CD4-positive, alpha-beta T cell treated with Interleukin-17A for 4 hours (primary cell): Measurements from ENCODE around the gene MRPL53.
"Not testable (repeated sequence)": the region's sequence is repeated elsewhere in the genome, so short reads cannot be mapped to it uniquely, and the experiment has no call there.

Experiments used
- DNase-seq: peaks from one replicate; pipeline ENCODE4 v3.0.0-alpha.2; 2020; ENCODE audit warnings: mixed read lengths

Gene MRPL53

DNA sequence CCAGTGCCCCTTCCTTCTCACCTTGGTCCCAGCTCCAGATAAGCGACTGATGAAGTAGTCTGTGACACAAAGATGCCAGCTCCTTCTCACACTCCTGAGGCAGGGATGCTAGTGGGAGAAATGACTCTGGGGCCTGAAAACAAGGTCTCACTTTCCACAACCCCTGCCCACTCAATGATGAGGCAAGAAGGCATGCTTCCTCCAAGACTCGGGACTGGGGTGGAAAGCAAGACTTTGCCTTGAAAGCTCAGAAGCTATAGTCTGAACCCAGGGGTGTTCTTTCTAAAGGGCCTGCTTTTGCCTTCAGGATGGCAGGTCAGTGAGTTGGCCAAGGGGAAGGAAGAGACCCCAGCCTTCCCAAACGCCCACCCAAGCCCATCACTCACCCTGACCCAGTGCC lies 9.0 kb upstream of the MRPL53 start:
- no peak for DNase-seq

DNA sequence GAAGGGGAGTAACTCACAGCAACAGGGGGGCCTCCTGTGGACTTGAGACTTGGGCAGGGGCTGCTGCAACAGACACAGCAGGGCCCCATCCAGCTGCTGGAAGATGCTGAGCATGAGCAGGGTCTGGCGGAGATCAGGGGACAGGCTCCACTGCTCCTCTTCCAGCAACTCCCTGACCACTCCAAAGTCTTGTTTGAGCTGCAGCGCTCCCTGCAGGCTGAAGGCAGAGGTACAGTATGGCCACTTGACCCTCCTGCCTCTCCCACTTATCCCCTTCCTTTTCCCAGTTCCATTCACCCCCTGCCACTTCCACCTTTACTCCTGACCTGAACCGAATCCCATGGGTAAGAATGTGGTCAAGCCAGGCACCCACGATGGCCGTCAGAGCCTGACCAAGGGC lies 2.4 kb upstream of the MRPL53 start:
- no peak for DNase-seq

DNA sequence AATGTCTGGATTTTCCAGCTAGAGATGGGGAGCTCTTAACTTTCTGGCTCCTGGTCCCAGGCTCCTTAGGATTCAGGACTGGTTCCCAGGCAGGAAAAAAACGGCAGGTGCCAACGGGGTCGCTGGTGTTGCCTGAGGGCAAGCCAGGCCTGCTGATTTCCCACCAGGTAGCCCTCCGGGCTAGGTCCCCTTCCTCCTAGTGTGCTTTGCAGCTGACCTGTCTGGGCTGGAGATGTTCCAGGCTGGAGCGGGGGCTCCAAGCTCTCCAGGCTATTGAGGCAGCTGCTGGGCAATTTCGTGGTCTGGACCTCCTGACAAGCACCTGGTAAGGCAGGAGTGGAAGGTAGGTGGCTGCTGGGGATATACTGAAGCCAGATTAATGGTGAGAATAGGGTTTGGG lies 2.0 kb upstream of the MRPL53 start:
- no peak for DNase-seq

DNA sequence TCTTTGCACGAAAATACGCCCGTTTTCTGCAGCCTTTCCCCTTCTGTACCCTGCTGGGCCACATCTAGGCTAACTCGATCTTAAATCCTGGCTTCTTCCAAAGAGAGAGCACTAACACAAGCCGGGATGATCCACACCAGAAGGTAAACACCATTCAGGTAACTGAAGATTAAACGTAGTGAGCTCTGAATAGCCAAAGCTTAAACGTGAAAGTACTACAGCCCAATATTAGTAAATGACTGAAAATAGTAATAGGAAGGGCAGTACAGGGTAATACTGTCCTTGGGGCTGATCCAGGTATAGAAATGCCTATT lies 422 bp upstream of the MRPL53 start:
- DNase-seq: no peak

DNA sequence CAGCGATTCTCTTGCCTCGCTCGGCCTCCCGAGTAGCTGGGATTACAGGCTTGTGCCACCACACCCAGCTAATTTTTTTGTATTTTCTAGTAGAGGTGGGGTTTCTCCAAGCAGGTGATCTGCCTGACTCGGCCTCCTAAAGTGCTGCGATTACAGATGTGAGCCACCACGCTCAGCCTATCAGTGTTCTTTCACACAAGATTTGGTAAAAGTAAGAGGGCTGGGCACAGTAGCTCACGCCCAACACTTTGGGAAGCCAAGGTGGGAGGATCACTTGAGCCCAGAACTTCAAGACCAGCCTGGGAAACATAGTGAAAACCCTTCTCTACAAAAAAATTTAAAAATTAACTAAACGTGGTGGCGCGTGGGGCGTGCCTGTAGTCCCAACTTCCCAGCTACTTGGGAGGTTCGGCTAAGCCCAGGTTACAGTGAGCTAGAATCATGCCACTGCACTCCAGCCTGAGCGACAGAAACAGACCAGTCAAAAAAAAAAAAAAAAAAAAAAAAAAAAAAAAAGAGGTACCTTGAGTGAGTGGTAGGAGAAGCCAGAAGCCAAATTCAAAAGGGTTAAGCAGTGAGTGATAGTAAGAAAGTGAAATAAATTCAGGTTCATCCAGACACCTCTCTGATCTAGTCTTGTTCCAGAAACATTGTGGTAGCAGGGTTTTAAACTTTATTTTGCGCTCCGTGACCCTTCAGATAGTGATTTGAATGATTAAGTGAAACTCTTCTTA lies 981 bp downstream of the MRPL53 start:
- DNase-seq: no peak

DNA sequence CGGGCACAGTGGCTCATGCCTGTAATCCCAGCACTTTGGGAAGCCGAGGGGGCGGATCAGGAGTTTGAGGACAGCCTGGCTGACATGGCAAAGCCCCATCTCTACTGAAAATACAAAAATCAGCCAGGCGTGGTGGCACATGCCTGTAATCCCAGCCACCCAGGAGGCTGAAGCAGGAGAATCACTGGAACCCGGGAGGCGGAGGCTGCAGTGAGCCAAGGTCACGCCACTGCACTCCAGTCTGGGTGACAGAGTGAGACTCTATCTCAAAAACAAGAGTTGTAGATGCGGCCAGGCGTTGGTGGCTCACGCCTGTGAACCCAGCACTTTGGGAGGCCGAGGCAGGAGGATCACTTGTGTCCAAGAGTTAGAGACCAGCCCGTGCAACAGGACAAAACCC lies 1.7 kb downstream of the MRPL53 start:
- DNase-seq: not testable (repeated sequence)

DNA sequence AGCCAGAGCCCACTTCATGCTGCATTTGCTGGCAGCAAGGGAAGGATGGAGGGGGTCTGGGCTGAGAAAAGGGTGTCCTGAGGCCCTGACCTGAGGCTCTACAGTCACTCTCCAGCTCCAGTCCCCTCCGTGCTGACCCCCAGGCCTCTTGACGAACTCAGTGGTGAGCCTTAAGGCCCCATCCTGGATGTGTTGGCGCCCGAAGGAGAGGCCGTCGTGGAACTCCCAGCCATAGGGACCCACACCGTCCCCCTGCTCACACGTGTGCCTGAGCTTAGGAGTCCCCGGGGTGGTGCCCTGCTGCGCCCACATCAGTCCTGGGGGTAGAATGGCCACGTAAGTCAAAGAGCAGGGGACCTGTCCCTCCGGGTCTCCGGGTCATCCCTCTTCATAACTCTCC lies 8.1 kb downstream of the MRPL53 start:
- DNase-seq: no peak

DNA sequence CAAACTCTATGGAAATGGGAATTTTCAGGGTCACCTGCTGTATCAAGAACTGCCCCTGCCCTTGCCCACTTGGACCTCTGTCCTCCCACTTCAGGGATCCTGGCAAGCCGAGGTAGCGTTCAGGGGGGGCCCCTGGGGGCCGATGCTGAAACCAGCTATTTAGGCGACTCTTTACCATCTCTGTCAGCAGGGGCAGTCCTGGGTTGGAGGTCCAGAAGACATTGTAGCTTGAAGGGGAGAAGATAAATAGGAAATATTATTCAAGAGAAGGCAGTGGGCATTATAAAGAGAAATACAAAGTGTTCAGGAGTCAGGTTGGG lies 9.7 kb downstream of the MRPL53 start:
- no peak for DNase-seq

DNA sequence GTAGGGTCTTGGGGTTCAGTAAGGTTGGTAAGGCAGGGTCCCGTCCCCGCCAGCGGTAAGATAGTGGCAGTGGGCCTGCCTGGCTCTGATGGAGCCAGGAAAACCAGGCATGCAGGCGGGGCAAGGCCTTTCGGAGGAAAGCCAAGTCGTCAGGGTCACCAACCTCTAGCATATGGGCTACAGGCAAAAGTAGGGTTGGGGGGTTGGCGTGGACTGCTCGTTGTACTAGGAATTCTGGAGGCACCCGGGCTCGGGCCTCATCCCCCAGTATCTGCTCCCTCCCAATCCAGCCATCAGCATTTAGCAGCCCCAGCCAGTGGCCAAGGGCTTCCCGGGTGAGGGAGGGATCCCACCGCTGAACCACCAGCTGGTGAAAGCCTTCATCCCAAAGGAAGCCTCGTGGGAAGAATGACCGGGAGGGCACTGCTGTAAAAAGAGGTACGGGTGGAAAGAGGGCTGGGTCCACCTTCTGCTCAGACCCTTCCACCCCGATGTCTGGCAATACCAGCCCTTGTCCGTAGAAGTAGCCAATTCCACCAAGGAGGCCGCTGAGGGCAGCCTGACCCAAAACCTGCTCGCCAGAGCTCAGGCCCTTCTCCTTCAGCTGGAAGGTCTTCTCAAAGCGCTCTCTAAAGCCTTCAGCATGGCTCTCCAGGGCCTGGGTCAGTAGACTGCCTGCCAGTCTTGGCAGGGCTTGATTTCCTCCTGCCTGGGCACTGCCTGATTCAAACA lies 10.3 kb downstream of the MRPL53 start:
- DNase-seq: no peak

DNA sequence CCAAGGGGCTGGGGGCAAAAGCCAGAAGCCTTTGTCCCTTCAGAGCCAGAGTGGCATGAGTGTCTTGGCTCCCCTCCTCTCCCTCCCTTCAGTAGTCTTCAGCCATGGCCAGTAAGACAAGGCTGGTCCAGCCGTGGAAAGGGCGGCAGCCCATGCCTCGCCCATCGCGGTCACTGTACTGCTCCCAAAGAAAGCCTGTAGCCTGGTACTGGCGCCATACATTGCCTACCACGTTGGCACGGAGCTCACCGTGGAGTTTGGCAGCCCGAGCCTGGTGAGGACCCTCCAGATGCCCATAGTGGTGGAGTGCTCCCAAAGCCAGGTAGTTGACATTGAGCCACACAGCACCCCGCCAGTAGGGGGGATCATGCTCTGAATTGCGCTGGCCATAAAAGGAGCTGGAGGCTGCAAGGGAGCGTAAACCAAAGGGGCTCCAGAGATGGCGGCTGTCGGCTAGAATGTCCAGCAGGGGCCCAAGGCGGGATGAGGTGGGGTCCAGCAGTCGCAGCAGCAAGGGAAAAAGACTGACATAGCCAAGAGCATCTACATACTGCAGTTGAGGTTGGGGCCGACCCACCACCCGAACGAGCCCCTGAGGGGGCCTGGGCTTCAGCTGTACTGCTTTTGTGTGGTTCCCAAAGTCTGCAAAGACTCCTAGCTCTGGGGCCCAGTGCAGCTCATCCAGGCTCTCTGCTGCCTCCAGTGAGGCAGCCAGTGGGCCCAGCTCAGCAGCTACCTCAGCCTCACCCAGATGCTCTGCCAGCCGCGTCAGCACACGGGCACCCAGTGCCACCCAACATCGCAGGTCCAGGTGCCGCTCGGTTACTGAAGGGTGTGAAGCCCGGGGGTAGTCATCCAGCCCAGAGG lies 11.1 kb downstream of the MRPL53 start:
- DNase-seq: no peak

DNA sequence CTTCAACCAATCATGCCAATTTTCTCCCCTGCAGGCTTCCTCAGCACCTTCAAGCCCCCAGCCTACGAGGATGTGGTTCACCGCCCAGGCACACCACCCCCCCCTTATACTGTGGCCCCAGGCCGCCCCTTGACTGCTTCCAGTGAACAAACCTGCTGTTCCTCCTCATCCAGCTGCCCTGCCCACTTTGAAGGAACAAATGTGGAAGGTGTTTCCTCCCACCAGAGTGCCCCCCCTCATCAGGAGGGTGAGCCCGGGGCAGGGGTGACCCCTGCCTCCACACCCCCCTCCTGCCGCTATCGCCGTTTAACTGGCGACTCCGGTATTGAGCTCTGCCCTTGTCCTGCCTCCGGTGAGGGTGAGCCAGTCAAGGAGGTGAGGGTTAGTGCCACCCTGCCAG lies 12.3 kb downstream of the MRPL53 start:
- DNase-seq: not testable (repeated sequence)

DNA sequence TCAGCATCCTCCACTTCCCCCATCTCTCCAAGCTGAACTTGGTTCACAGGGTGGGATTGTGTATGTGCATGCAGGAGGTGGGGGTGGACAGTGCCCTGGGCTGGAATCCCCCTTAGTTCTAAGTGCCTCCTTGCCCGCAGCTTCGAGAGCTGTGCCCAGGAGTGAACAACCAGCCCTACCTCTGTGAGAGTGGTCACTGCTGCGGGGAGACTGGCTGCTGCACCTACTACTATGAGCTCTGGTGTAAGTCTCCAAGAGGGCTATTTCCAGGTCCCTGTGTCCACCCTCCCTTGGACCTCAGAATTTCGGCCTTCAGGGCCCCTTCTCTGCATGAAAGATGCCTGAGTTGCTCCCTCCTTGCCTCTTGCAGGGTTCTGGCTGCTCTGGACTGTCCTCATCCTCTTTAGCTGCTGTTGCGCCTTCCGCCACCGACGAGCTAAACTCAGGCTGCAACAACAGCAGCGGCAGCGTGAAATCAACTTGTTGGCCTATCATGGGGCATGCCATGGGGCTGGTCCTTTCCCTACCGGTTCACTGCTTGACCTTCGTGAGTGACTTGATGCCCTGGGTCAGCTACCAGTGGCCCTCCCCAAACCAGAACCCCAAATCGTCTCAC lies 12.9 kb downstream of the MRPL53 start:
- not testable (repeated sequence) for DNase-seq

DNA sequence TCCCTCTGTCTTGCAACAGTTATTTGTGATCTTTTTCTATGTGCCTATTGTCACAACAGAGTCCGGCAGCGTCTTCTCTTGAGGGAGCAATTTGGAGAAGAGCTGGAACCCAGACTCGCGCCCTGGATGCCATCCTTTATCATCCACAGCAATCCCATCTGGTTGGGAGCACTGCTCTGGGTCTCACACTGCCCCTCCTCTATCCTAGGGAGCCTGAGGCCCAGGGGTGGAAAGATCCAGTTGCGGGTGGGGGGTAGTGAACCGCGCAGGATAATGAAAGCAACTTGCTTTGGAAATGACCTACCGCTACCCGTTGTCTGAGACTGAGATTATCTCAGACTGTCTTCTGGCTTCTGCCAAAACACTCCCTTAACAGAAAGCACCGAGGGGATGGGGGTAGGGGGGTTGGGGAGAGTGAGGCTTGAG lies 13.5 kb downstream of the MRPL53 start:
- no peak for DNase-seq

DNA sequence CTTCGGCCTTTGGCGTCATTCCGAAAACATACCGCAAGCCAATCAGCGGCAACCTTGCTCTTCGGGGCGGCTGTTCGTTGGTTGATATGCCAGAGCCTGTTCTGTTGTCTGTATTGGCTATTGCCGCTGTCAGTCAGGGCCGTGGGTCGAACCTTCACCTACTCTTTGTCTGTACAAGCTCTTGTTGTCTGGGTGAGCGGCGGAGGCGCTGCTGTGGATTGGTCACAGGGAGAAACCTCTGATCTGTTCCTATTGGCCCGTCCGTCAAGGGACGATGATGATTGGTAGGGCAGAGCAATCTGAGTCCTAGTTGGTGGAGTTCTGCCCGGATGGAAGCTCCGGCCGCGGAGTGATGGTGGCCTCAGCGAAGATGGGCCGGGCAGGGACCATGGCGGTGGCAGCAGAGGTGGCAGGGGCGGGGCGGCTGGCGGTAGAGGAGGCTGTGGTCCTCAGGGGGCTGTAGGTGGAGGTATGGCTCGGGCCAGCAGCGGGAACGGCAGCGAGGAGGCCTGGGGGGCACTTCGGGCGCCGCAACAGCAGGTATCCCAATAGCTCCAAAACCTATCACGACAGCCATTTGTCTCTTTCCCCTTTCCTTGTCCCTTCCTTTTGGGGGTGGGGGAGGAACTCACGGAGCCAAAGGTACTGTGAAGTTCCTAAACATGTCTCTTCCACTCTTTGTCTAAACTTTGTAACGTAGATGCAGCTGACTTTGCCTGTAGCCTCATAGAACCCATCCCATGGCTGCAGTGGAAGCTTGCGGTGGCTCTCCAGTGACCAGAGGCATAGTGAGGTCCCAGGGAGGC lies 14.1 kb downstream of the MRPL53 start, which contains the start of gene WBP1:
TSS of gene WBP1 (plus strand) at position 307 of the 806 bp plus-strand sequence. CDS start at position 472, 165 bp downstream.
- DNase-seq: peak; percentile 98

DNA sequence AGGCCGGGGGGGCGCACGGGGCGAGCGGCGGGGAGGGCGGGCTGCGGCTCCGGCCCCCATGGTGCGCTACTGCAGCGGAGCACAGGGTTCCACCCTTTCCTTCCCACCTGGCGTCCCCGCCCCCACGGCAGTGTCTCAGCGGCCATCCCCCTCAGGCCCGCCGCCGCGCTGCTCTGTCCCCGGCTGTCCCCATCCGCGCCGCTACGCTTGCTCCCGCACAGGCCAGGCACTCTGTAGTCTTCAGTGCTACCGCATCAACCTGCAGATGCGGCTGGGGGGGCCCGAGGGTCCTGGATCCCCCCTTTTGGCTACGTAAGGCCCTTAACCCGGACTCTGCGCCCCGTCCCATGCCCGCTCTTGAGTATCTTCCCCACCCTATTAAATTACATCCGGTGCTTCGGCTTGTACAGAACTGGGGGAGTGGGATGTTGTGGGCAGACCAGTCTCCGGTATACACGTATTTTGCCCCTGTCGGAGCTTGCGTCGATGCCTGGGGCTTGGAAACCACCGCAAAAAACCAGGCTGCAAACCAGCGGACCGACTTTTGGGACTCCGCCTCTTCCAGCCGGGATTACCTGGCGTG lies 14.8 kb downstream of the MRPL53 start:
- DNase-seq: peak; percentile 89

DNA sequence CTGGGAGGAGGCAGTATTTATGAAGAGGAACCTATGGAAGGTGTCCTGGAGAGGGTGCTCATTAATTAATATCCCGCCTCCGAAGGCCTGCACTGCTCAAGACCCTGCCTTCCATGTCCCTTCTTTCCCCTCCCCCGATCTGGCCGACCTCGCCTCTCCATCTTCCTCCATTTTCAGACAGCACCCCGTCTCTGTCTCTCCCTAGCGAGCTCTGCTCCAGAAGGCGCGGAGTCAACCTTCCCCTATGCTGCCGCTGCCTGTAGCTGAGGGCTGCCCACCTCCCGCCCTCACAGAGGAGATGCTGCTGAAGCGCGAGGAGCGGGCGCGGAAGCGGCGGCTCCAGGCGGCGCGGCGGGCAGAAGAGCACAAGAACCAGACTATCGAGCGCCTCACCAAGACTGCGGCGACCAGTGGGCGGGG lies 15.3 kb downstream of the MRPL53 start:
- DNase-seq: no peak

DNA sequence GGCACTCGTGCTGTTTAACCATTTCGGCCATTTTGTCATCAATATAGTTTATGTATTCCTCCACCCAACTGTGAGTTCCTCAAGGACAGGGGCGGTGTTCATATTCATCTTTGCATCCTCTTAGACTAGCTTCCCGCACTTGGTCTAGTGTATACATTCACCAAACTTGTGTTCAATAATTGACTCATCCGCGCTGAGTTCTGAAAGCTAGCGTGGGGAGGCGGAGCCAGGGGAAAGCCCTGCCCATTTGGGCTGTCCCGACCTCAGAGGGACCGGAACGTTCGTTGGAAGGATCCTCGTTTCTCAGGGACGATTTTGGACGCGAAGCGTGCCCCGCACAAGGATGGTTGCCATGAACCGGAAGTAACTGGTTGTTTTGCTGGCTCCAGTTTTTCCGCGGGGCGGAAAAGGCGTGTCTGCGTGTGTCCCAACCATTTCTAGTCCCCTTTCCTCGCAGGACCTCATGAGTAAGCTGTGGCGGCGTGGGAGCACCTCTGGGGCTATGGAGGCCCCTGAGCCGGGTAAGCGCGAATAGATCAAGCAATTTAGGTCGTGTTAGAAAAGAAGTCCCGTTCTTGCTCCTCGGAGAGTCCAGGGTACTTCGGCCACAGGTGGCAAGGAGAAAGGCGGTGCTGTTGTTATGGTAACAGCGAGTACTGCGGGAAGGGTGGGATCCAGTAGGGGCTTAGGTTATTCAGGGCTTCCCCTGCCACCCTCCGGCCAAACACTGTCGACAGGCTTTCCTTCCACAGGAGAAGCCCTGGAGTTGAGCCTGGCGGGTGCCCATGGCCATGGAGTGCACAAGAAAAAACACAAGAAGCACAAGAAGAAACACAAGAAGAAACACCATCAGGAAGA lies 17.6 kb downstream of the MRPL53 start, which contains the start of gene INO80B:
TSS of gene INO80B (plus strand) at position 434 of the 858 bp plus-strand sequence. CDS start at position 464, 30 bp downstream.
- DNase-seq: peak; percentile 98

DNA sequence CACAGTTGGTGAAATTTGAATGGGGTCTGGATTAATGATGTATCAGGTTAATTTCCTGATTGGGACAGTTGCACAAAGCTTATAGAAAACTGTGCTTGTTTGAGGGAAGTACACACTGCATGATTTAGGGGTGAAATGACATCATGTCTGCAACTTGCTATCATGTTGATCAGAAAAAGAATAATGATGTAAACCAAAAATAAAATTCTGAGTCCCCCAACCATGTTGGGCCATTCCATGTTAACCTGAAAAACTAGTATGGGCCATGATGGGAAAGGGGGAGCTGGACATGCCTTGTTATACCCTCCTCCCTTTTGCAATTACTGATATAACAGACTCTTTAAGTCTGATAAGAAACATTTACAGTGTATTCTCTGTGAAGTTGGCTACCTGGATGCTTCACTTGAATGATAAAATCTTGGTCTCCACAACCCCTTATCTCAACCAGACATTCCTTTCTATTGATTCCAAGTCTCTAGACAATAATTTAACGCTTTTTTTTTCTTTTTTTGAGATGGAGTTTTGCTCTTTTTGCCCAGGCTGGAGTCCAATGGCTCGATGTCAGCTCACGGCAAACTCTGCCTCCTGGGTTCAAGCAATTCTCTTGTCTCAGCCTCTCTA lies 21.8 kb downstream of the MRPL53 start:
- DNase-seq: no peak

DNA sequence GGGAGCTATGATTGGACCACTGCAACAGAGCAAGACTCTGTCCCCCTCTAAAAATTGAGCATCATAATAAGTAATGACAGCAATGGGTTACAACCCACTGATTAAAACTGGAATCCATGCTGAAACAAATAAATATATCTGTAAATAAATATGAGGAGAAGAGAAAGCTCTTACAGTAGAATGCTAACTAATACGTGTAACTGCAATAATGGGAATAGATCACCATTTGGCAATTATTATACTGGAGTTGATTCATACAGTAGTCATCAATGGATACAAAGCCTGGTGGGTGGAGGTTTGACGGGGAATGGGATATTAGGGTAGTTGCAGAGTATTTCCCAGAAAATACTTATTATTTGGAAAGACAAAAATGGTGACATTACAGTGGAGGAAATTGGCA lies 23.7 kb downstream of the MRPL53 start:
- no peak for DNase-seq
